Osteocyte (in vitro differentiated cells): ENCODE results near the gene KSR2. TPM values are rescaled to one million over a fixed set of nuclear protein-coding genes. Genes with fewer than 3 reads are reported as not detected.

Experiments used
- DNase-seq: peaks from one replicate; pipeline ENCODE4 v3.0.0; 2021; ENCODE audit warnings: mixed read lengths; ENCODE audit not compliant: unreplicated experiment; ENCODE audit errors: extremely low spot score
- H3K27ac Mint-ChIP-seq: one replicate; pipeline ENCODE4 v1.8.0; 2021; ENCODE audit warnings: mild to moderate bottlenecking, mixed read lengths; ENCODE audit not compliant: unreplicated experiment
- H3K27me3 Mint-ChIP-seq: one replicate; pipeline ENCODE4 v1.8.0; 2021; ENCODE audit warnings: mixed read lengths; ENCODE audit not compliant: unreplicated experiment
- H3K36me3 Mint-ChIP-seq: one replicate; pipeline ENCODE4 v1.8.0; 2021; ENCODE audit warnings: mixed read lengths; ENCODE audit not compliant: unreplicated experiment
- H3K4me1 Mint-ChIP-seq: one replicate; pipeline ENCODE4 v1.8.0; 2021; ENCODE audit warnings: mixed read lengths; ENCODE audit not compliant: unreplicated experiment
- H3K4me3 Mint-ChIP-seq: one replicate; pipeline ENCODE4 v1.8.0; 2021; ENCODE audit warnings: mild to moderate bottlenecking, moderate library complexity, mixed read lengths; ENCODE audit not compliant: unreplicated experiment
- H3K9me3 Mint-ChIP-seq: one replicate; pipeline ENCODE4 v1.8.0; 2021; ENCODE audit warnings: mixed read lengths; ENCODE audit not compliant: unreplicated experiment
- total RNA-seq: library from RNA; stranded (reverse); gene quantifications from 2 replicates; pipeline ENCODE4 v1.2.1, GENCODE V29; 2021
- TF ChIP-seq, protein P1 (sequence below): fragments of 200-600 bp; sonication (generic); IDR thresholded peaks from 2 replicates; pipeline ENCODE4 v1.5.0; 2021; ENCODE audit warnings: antibody characterized with exemption, mild to moderate bottlenecking, moderate library complexity

The KSR2 gene
- total RNA-seq, 1 donor from 2014 or later: not detected

DNA sequence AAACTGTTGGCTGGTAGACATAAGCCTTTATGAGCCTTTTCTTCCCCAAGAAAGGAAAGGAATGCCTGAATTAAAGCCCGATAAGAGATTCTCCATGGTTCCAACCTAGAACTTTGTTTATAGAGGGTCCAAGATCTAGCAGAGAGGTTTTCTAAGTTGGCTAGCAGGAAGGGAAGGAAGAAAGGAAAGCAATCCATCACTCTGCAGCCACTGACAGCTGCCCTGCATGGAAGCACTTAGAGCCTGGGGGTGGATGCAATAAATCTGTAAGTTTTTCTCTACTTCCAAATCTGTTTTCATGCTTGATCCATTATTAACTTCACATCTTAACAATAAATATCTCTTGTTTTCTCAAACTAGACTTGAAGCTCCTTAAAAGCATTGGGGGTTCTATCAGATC lies 224.4 kb downstream of the KSR2 start:
- Mint-ChIP-seq H3K4me3 (no peak overlapping the region), H3K36me3 (no peaks in the 10 kb centered on the region), H3K27me3 (peaks cover 35% of the 10 kb centered on the region), H3K27ac (no peak overlapping the region), H3K9me3 (no peaks in the 10 kb centered on the region), H3K4me1 (no peaks in the 10 kb centered on the region)
- TF ChIP-seq, protein P1, sequence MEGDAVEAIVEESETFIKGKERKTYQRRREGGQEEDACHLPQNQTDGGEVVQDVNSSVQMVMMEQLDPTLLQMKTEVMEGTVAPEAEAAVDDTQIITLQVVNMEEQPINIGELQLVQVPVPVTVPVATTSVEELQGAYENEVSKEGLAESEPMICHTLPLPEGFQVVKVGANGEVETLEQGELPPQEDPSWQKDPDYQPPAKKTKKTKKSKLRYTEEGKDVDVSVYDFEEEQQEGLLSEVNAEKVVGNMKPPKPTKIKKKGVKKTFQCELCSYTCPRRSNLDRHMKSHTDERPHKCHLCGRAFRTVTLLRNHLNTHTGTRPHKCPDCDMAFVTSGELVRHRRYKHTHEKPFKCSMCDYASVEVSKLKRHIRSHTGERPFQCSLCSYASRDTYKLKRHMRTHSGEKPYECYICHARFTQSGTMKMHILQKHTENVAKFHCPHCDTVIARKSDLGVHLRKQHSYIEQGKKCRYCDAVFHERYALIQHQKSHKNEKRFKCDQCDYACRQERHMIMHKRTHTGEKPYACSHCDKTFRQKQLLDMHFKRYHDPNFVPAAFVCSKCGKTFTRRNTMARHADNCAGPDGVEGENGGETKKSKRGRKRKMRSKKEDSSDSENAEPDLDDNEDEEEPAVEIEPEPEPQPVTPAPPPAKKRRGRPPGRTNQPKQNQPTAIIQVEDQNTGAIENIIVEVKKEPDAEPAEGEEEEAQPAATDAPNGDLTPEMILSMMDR: no peak
- no peak for DNase-seq

DNA sequence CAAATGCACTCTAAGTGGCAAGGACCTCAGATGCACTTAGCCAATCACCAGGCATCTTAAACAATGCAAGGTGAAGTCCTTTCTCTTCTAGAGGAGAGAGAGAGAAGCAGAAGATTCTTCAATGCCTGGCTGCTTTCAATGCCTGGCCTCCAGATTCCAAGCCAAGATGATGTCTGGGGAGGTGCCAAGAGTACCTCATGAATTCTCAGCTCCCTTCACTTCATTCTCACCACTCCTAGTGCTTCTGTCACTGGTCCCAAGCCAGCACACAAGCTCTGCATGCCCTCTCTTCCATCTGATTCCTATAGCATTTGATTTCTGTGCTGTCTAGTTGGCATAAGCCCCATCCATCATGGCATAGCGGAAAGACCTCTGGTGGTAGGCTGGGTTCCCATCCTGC lies 225.0 kb downstream of the KSR2 start:
- no peak overlapping the region for H3K27ac Mint-ChIP-seq
- no peaks in the 10 kb centered on the region for H3K4me1 Mint-ChIP-seq
- H3K9me3 Mint-ChIP-seq: no peaks in the 10 kb centered on the region
- TF ChIP-seq, protein P1: no peak
- H3K36me3 Mint-ChIP-seq: no peaks in the 10 kb centered on the region
- H3K27me3 Mint-ChIP-seq: peaks cover 35% of the 10 kb centered on the region
- DNase-seq: no peak
- no peak overlapping the region for H3K4me3 Mint-ChIP-seq

DNA sequence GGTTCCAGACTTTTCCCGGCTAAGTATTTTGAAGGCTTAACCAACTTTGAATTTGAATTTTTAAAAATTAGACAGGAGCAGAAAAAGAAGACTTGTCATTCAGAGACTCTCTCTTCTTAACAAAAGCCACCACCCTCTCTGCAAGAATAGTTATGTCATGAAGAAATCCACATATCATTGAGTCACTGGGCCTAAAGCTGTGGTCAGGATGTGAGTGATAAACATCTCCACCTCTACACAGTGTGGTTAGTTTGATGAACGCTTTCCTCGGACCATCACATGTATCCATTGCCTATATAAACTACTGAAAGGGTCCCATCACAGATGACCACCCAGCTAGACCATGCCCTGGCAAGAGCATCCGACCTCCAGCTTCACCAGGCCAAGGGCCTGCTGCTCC lies 226.1 kb downstream of the KSR2 start:
- no peak for DNase-seq
- no peaks in the 10 kb centered on the region for H3K9me3 Mint-ChIP-seq
- H3K4me3 Mint-ChIP-seq: no peak overlapping the region
- peaks cover 31% of the 10 kb centered on the region for H3K27me3 Mint-ChIP-seq
- no peaks in the 10 kb centered on the region for H3K4me1 Mint-ChIP-seq
- H3K27ac Mint-ChIP-seq: no peak overlapping the region
- H3K36me3 Mint-ChIP-seq: no peaks in the 10 kb centered on the region
- TF ChIP-seq, protein P1: no peak

DNA sequence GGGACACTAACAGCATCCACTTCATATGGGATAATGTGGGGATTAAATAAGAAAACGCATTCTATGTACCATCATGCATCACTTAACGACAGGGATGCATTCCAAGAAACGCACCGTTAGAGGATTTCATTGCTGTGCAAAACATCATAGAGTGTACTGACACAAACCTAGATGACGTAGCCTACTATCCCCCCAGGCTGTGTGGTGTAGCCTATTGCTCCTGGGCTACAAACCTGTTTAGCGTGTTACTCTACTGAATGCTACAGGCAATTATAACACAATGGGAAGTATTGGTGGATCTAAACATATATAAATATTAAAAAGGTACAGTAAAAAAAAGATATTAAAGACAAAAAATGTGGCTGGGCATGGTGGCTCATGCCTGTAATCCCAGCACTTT lies 230.6 kb downstream of the KSR2 start:
- Mint-ChIP-seq H3K9me3 (no peaks in the 10 kb centered on the region), H3K4me1 (peaks cover 8% of the 10 kb centered on the region), H3K27me3 (peaks cover 13% of the 10 kb centered on the region), H3K4me3 (no peak overlapping the region), H3K27ac (no peak overlapping the region), H3K36me3 (no peaks in the 10 kb centered on the region)
- no peak for DNase-seq
- TF ChIP-seq, protein P1: no peak

DNA sequence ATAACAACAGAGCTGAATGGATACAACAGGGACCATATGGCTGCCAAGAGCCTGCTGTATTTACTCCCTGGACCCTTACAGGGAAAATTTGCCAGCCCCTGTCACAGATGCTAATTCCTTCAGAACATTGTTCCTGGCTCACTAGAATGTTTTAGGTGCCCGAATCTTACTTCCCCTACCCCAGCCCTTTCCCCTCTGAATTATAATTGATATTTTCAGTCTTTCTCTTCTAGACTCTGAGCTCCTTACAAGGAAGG lies 235.3 kb downstream of the KSR2 start:
- peaks cover 6% of the 10 kb centered on the region for H3K27me3 Mint-ChIP-seq
- no peaks in the 10 kb centered on the region for H3K36me3 Mint-ChIP-seq
- no peak overlapping the region for H3K27ac Mint-ChIP-seq
- no peaks in the 10 kb centered on the region for H3K9me3 Mint-ChIP-seq
- no peak for DNase-seq
- TF ChIP-seq, protein P1: no peak
- H3K4me1 Mint-ChIP-seq: peaks cover 8% of the 10 kb centered on the region
- no peak overlapping the region for H3K4me3 Mint-ChIP-seq
